ENCODE results near the gene KCNQ5.
"Not testable (repeated sequence)": the region's sequence is repeated elsewhere in the genome, so short reads cannot be mapped to it uniquely, and the experiment has no call there.

The KCNQ5 gene

DNA sequence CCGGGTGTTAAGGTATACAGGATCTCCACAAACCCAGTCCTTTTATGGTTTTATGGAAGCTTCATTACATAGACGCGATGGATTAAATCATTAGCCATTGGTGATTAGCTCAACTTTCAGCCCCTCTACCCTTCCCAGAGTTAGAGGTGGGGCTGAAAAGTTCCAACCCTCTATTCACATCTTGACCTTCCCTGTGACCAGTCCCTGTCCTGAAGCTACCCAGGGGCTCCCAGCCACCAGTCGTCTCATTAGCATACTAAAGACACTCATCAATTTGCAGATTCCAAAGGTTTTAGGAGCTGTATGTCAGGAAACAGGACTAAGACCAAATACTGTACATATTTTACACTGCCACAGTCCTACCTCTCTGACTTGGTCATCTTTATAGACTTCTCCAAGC, 582.4 kb downstream of the KCNQ5 start:
- DNase-seq = no peak

DNA sequence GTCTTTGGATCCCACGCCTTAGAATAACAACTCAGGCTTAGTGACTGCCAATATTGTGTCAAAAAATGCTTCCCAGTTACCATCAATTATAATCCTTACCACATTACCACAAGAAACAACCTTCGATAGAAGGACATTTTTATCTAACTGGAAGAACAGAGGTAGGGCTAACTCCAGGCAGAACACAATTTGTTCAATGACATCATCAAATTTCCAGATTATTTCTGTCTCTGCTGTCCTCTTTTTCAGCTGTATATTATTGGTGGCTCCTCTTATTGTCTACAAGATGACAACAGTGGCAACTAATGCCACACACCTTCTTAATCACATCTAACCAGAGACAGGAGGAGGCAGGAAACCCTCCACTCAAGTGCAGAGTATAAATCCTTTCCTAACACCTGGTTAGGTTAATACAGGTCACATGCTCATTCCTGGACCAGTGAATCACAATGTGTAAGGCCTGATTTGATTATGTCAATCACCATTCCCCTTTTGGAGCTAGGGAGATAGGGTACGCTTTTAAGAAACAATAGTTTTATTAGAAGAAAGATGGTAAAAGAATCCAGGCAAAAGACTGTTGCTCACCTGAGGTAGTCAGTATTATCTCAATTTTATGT, 585.5 kb downstream of the KCNQ5 start:
- DNase-seq = no peak

DNA sequence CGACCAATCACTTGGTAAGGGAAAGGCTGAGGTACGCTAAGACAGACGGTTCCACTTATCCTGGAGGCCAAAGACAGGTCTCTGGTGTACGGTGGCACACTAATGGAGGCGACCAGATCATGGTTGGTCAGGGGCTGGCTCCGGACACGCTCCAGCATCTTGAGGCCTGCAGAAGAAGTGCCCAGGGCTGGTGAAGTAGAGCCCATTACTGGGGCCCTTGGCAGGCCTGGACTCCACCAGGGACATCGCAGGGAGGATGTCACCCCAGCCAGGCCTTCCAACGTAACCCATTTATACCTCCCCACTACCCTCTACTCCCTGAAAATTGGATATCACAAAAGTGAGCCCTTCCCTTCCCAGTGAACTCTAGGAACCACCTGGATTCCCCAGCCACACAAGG, 587.3 kb downstream of the KCNQ5 start:
- DNase-seq = no peak

DNA sequence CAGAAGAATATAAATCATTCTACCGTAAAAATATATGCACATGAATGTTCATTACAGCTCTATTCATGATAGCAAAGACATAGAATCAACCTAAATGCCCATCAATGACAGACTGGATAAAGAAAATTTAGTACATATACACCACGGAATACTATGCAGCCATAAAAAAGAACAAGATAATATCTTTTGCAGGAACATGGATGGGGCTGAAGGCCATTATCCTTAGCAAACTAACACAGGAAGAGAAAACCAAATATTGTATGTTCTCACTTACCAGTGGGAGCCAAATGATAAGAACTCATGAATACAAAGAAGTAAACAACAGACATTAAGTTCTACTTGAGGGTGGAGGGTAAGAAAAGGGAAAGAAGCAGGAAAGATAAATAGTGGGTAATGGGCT, 595.0 kb downstream of the KCNQ5 start:
- no peak for DNase-seq

DNA sequence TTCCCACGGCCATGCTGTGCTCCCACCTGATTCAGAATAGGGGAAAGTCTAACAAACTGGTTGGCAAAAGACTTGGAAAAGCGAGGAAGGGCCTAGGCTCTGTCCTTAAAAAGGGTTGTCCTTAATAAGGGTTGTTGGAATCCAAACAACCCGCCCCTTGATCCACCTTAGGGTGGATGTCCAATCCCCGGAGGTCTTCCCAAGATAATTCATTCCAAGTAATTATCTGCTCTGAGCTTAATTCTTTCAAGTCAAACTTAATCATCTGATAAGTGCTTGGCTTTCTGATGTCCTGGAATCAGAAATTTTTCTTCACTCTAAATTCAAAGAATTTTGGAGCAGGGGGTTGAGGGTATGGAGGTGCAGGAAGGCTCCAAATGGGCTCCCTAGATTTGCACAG, 603.5 kb downstream of the KCNQ5 start, which contains the start of gene KHDC1L:
TSS of gene KHDC1L (minus strand) at position 101 of the 400 bp plus-strand sequence. CDS start at position 13, 88 bp downstream.
- DNase-seq = no peak

DNA sequence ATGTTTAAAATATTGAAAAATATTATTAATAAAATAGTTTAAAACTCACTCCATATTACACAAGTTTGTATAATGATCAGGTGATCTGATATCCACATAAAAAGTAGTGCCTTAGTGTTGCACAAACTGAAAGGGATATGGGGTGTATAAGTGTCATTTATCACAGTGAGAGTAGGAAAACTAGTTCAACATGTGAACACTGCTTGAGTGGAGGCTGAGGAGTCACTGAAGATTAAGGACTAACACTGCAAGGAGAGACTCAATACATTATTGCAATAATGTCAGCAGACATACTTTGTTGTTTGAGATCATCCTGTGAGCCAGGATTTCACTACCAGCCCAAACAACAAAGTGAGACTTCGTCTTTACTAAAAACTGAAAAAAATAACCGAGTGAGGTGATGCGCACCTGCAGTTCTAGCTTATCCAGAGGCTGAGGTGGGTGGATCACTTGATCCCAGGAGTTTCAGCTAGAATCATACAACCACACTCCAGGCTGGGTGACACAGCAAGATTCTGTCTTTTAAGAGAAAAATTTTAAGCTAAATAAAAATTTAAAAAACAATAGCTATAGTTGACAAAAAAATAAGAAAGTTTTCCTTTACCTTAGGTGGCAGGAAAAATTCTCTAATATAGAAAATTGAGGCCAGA, 605.9 kb downstream of the KCNQ5 start:
- DNase-seq = no peak

DNA sequence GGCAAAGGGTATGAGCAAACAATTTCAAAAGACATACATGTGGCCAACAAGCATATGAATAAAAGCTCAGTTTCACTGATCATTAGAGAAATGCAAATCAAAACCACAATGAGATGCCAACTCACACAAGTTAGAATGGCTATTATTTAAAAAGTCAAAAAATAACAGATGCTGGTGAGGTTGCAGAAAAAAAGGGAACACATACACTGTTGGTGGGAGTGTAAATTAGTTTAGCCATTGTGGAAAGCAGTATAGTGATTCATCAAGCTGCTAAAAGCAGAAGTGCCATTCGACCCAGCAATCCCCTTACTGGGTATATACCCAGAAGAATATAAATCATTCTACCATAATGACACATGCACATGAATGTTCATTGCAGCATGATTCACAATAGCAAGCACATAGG, 610.1 kb downstream of the KCNQ5 start:
- no peak for DNase-seq

DNA sequence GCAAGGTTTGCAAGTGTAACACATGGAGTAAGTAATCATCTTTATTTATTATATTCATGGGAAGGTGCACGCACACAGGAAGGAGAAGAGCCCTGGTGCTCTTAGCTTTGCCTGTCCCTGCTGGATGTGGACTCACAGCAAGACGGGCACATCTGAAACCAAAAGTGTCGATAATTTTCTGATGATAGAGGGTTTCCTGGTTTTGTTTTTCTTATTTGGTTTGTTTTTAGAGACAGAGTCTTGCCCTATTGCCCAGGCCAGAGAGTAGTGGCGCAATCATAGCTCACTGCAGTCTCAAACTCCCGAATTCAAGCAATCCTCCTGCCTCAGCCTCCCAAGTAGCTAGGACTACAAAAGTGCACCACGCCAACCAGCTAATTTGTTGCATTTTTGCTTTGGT, 611.2 kb downstream of the KCNQ5 start:
- no peak for DNase-seq

DNA sequence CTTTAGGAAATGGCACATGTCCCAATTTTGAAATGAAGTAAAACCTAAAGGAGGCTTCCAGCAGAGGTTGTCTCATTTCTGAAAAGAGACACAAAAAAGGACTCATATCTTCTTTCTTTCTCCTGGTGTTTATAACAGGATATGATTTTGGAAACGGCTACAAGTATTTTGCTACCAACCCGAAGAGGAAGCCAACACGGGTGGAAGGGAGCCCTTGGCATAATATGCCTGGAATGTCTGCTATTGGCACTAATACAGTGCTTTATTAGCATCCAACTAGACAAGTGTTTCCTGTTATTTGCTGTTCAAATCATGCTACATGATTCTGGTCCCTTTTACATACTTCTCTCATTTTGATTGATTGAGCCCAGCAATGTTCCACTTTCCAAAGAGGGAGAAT, 612.1 kb downstream of the KCNQ5 start:
- DNase-seq = not testable (repeated sequence)

DNA sequence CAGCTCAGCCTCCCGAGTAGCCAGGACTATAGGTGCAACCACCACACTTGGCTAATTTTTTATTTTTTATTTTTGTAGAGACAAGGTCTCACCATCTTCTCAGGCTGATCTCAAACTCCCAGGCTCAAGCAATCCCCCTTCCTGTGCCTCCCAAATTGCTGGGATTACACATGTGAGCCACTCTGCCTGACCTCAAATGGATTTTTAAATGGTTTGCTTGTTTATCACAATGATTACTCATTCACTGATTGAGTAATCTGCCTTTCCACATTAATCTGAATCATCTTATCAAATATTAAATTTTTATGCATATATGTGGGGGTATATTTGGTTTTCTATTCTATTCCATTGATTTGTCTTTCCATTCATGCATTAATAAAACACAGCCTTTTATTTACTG, 612.9 kb downstream of the KCNQ5 start:
- no peak for DNase-seq

DNA sequence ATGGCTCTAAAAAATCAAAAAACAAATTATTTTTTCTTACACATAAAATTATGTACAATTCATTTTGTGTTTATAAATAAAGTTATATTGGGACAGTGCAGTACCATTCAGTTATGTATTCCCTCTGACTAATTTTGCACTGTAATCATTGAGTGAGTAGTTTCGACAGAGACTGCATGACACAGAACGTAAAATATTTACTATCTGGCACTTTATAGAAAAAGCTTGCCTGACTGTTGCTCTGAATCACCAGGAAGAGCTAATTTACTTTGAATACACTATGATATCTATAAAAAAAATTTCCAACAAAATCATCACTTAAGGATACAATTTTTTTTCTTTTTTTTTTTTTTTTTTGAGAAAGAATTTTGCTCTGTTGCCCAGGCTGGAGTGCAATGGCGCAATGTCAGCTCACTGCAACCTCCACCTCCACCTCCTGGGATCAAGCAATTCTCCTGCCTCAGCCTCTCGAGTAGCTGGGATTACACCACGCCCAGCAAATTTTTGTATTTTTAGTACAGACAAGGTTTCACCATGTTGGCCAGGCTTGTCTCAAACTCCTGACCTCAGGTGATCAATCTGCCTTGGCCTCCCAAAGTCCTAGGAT, 614.4 kb downstream of the KCNQ5 start:
- DNase-seq = no peak

DNA sequence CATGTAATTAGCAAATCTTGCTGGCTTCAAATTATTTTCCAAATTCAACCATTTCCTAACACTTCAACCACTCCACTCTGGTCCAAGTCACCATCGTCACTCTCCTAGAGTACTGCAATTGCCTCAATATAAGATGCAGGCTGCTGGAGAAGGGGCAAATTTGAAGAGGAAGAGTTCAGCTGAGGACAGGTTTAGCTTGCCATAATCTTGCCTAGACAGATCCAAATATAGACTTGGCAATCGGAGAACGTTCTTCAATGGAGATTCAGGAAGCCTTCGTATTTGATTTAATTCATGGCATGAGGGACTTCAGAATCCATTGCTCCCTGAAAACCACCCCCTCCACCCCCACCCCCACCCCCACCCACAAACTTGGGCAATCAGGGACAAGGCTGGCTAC, 618.9 kb downstream of the KCNQ5 start:
- DNase-seq = no peak

DNA sequence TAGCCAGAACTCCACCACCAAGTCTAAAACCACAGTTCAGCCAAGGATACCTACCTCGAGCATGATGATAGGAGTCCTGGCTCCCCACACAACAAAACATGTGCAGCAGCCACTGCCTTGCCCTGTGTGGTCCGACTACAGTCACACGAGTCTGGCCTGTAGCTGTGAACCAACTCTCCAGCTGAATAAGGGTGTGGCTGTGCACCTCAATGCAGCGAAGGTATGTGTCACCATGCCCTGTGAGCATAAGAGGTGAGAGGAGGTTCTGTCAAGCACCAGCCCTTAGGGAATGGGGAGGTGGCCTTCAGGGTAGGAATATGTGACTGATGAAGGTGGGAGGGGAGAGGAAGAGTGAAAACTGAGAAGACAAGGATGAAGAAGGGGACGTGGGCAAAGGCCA, 620.1 kb downstream of the KCNQ5 start:
- DNase-seq = no peak
